H9 (cell line): ENCODE data around the gene TEX13D. TPM values are rescaled to one million over a fixed set of nuclear protein-coding genes. Genes with fewer than 3 reads are reported as not detected.

Experiments used
- DNase-seq: peaks from one replicate; pipeline ENCODE4 v3.0.0-alpha.2; 2017
- H2AFZ ChIP-seq: one replicate; pipeline ENCODE4 v1.6.1; 2013; ENCODE audit warnings: mild to moderate bottlenecking, low read length, control low read depth, moderate library complexity
- H2AK5ac ChIP-seq: 2 replicates; pipeline ENCODE4 v1.6.1; 2013; ENCODE audit warnings: low read length, control low read depth, mixed read lengths; ENCODE audit not compliant: insufficient read length
- H2BK120ac ChIP-seq: one replicate; pipeline ENCODE4 v1.6.1; 2013; ENCODE audit warnings: low read depth, mild to moderate bottlenecking, low read length, control low read depth, inconsistent platforms; ENCODE audit not compliant: poor library complexity, severe bottlenecking
- H2BK12ac ChIP-seq: 2 replicates; pipeline ENCODE4 v1.6.1; 2013; ENCODE audit warnings: low read length, control low read depth, mixed read lengths, low read depth; ENCODE audit not compliant: insufficient read length
- H2BK15ac ChIP-seq: 2 replicates; pipeline ENCODE4 v1.6.1; 2013; ENCODE audit warnings: low read depth, low read length, control low read depth
- H2BK20ac ChIP-seq: one replicate; pipeline ENCODE4 v1.6.1; 2013; ENCODE audit warnings: low read depth, mild to moderate bottlenecking, low read length, control low read depth, inconsistent platforms; ENCODE audit not compliant: poor library complexity, severe bottlenecking
- H2BK5ac ChIP-seq: 2 replicates; pipeline ENCODE4 v1.6.1; 2013; ENCODE audit warnings: low read length, control low read depth, mixed read lengths; ENCODE audit not compliant: insufficient read length
- H3K14ac ChIP-seq: 2 replicates; pipeline ENCODE4 v1.6.1; 2013; ENCODE audit warnings: low read length, control low read depth; ENCODE audit not compliant: insufficient read depth
- H3K18ac ChIP-seq: 2 replicates; pipeline ENCODE4 v1.6.1; 2013; ENCODE audit warnings: low read depth, mild to moderate bottlenecking, mixed read lengths, low read length, control low read depth; ENCODE audit not compliant: insufficient read length
- H3K23ac ChIP-seq: 2 replicates; pipeline ENCODE4 v1.6.1; 2013; ENCODE audit warnings: low read length, control low read depth, mixed read lengths, low read depth; ENCODE audit not compliant: insufficient read length
- H3K23me2 ChIP-seq: 2 replicates; pipeline ENCODE4 v1.6.1; 2013; ENCODE audit warnings: low read depth, mild to moderate bottlenecking, mixed read lengths, low read length, control low read depth; ENCODE audit not compliant: insufficient read length, poor library complexity, severe bottlenecking
- H3K27ac ChIP-seq: 2 replicates; pipeline ENCODE4 v1.5.1; 2013; ENCODE audit warnings: low read length, control low read depth, mixed read lengths, low read depth; ENCODE audit not compliant: insufficient read length
- H3K27me3 ChIP-seq: 2 replicates; pipeline ENCODE4 v1.6.1; 2013; ENCODE audit warnings: low read length, control low read depth, inconsistent platforms; ENCODE audit not compliant: insufficient read depth
- H3K4ac ChIP-seq: 2 replicates; pipeline ENCODE4 v1.6.1; 2013; ENCODE audit warnings: low read depth, mild to moderate bottlenecking, control low read depth, inconsistent platforms, low read length, moderate library complexity
- H3K4me1 ChIP-seq: 2 replicates; pipeline ENCODE4 v1.6.1; 2013; ENCODE audit warnings: low read length, control low read depth, inconsistent platforms; ENCODE audit not compliant: insufficient read depth
- H3K4me2 ChIP-seq: 2 replicates; pipeline ENCODE4 v1.6.1; 2013; ENCODE audit warnings: low read length, control low read depth, mixed read lengths; ENCODE audit not compliant: insufficient read length, insufficient read depth
- H3K56ac ChIP-seq: 2 replicates; pipeline ENCODE4 v1.6.1; 2013; ENCODE audit warnings: low read depth, mild to moderate bottlenecking, mixed read lengths, low read length, control low read depth; ENCODE audit not compliant: insufficient read length
- H3K79me1 ChIP-seq: 2 replicates; pipeline ENCODE4 v1.6.1; 2013; ENCODE audit warnings: low read depth, mild to moderate bottlenecking, moderate library complexity, low read length, control low read depth, inconsistent platforms; ENCODE audit not compliant: insufficient read depth, poor library complexity, severe bottlenecking
- H3K79me2 ChIP-seq: 2 replicates; pipeline ENCODE4 v1.6.1; 2013; ENCODE audit warnings: low read length, control low read depth, inconsistent platforms; ENCODE audit not compliant: insufficient read depth
- H3K9ac ChIP-seq: 2 replicates; pipeline ENCODE4 v1.6.1; 2013; ENCODE audit warnings: low read length, control low read depth, mixed read lengths; ENCODE audit not compliant: insufficient read length; ENCODE audit errors: extremely low read depth
- H3K9me3 ChIP-seq: one replicate; pipeline ENCODE4 v1.6.1; 2013; ENCODE audit warnings: low read depth, low read length, inconsistent platforms; ENCODE audit not compliant: control insufficient read depth
- H3T11ph ChIP-seq: one replicate; pipeline ENCODE4 v1.6.1; 2013; ENCODE audit warnings: mild to moderate bottlenecking, low read length, control low read depth, inconsistent platforms
- H4K20me1 ChIP-seq: one replicate; pipeline ENCODE4 v1.6.1; 2013; ENCODE audit not compliant: control insufficient read depth, insufficient read length, insufficient read depth
- H4K5ac ChIP-seq: 2 replicates; pipeline ENCODE4 v1.6.1; 2013; ENCODE audit warnings: low read depth, mild to moderate bottlenecking, mixed read lengths, low read length, control low read depth; ENCODE audit not compliant: insufficient read length
- H4K8ac ChIP-seq: replicated peaks from 2 replicates; pipeline ENCODE4 v1.6.1; 2013; ENCODE audit warnings: low read length, control low read depth, mixed read lengths, low read depth; ENCODE audit not compliant: insufficient read length
- H4K91ac ChIP-seq: 2 replicates; pipeline ENCODE4 v1.6.1; 2013; ENCODE audit warnings: low read depth, mild to moderate bottlenecking, moderate library complexity, mixed read lengths, low read length, control low read depth; ENCODE audit not compliant: insufficient read length
- H3K27ac Mint-ChIP-seq, 3 experiments: 2 replicates in 2 of 3; 3 replicates in 1 of 3; pipeline ENCODE4 v1.8.0; 2020 to 2021; ENCODE audit warnings: mixed read lengths in 3 of 3, mild to moderate bottlenecking in 1 of 3, moderate library complexity in 1 of 3
- H3K27me3 Mint-ChIP-seq: 2 replicates; pipeline ENCODE4 v1.8.0; 2021; ENCODE audit warnings: low read depth, mild to moderate bottlenecking, moderate library complexity, mixed read lengths
- H3K36me3 Mint-ChIP-seq, 3 experiments: 2 replicates in 2 of 3; 3 replicates in 1 of 3; pipeline ENCODE4 v1.8.0; 2020 to 2021; ENCODE audit warnings: low read depth in 3 of 3, mixed read lengths in 3 of 3; ENCODE audit not compliant: insufficient read depth in 1 of 3
- H3K4me1 Mint-ChIP-seq, 2 experiments: 2 replicates each; pipeline ENCODE4 v1.8.0; 2020; ENCODE audit warnings: mixed read lengths in 2 of 2
- H3K4me3 Mint-ChIP-seq, 2 experiments: 2 replicates in 1 of 2; 3 replicates in 1 of 2; pipeline ENCODE4 v1.8.0; 2020 to 2021; ENCODE audit warnings: mild to moderate bottlenecking in 2 of 2, mixed read lengths in 2 of 2, moderate library complexity in 1 of 2
- H3K9me3 Mint-ChIP-seq, 2 experiments: 2 replicates in 1 of 2; 3 replicates in 1 of 2; pipeline ENCODE4 v1.8.0; 2020; ENCODE audit warnings: mild to moderate bottlenecking in 2 of 2, mixed read lengths in 2 of 2, moderate library complexity in 1 of 2
- WGBS: extraction: QIAGEN DNeasy Blood & Tissue Kit; methylation state at CpG from one replicate; pipeline ENCODE4 v1.1.7; 2013; ENCODE audit warnings: missing lambda C conversion rate, low lambda C conversion rate, mixed read lengths; ENCODE audit not compliant: insufficient read length; ENCODE audit errors: extremely low coverage; 5-methylcytosine and 5-hydroxymethylcytosine counted together
- total RNA-seq: library from RNA; stranded (reverse); gene quantifications from 2 replicates; pipeline ENCODE4 v1.2.1, GENCODE V29; 2021
- TF ChIP-seq, protein P1 (sequence below): fragments of 200-600 bp; sonication (generic); conservative IDR thresholded peaks from 3 replicates; pipeline ENCODE4 v1.8.0; 2021; ENCODE audit warnings: antibody characterized with exemption, mild to moderate bottlenecking

TEX13D gene
- total RNA-seq, 1 experiment from 2014 or later = 0.15 TPM

DNA sequence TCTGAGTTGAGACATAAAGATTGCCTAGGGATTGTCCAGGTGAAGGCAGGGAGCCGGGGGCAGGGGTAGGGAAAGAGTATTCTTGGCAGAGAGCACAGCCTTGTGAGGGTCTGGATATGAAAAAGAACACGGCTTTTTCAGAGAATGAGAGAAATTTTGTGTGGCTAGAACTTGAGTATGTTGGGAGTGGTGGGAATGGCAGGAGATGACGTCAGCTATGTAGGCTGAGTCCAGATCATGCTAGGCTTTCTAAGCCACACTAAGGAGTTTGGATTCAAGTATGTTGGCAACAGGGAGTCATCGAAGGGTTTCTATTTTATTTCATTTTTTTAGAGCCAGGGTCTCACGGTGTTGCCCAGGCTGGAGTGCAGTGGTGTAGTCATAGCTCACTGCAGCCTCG lies 53.9 kb downstream of the TEX13D start:
- Histone ChIP-seq H3K79me2 (no peaks in the 10 kb centered on the region), H2AK5ac (no peak overlapping the region), H3K23me2 (no peaks in the 10 kb centered on the region), H3K56ac (no peak overlapping the region), H3K27ac (no peak overlapping the region), H2BK12ac (no peak overlapping the region), H2AFZ (no peak overlapping the region), H3K4ac (no peak overlapping the region), H2BK15ac (no peak overlapping the region), H3K18ac (no peak overlapping the region), H3K9ac (no peak overlapping the region), H3K23ac (no peak overlapping the region), H3T11ph (no peak overlapping the region), H2BK5ac (no peak overlapping the region), H4K20me1 (no peaks in the 10 kb centered on the region), H2BK20ac (no peak overlapping the region), H3K79me1 (no peaks in the 10 kb centered on the region), H4K5ac (no peak overlapping the region), H4K8ac (no peak overlapping the region), H2BK120ac (no peak overlapping the region), H3K14ac (no peak overlapping the region), H4K91ac (no peak overlapping the region), H3K9me3 (no peaks in the 10 kb centered on the region), H3K4me2 (no peak overlapping the region), H3K27me3 (no peaks in the 10 kb centered on the region), H3K4me1 (no peaks in the 10 kb centered on the region)
- DNase-seq = no peak
- Mint-ChIP-seq H3K27ac (no peak overlapping the region), H3K4me1 (peaks cover 7 to 9% of the 10 kb centered on the region in 2 experiments), H3K4me3 (no peak overlapping the region), H3K27me3 (no peaks in the 10 kb centered on the region), H3K36me3 (no peaks in the 10 kb centered on the region), H3K9me3 (no peaks in the 10 kb centered on the region)
- no CpG with 5 or more reads among the region's 6 CpGs for WGBS
- TF ChIP-seq, protein P1, sequence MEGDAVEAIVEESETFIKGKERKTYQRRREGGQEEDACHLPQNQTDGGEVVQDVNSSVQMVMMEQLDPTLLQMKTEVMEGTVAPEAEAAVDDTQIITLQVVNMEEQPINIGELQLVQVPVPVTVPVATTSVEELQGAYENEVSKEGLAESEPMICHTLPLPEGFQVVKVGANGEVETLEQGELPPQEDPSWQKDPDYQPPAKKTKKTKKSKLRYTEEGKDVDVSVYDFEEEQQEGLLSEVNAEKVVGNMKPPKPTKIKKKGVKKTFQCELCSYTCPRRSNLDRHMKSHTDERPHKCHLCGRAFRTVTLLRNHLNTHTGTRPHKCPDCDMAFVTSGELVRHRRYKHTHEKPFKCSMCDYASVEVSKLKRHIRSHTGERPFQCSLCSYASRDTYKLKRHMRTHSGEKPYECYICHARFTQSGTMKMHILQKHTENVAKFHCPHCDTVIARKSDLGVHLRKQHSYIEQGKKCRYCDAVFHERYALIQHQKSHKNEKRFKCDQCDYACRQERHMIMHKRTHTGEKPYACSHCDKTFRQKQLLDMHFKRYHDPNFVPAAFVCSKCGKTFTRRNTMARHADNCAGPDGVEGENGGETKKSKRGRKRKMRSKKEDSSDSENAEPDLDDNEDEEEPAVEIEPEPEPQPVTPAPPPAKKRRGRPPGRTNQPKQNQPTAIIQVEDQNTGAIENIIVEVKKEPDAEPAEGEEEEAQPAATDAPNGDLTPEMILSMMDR = no peak

Other genes with a start within 250 kb of the TEX13D start
- gene SH2D1A, start 13.9 kb downstream of the TEX13D start, total RNA-seq = not detected in 2 replicates